ENCODE measurements around the gene BBS4. TPM values are rescaled to one million over a fixed set of nuclear protein-coding genes. Genes with fewer than 3 reads are reported as not detected.

Gene BBS4
- total and polyA plus RNA-seq, 2 donors (not counting 3 experiments of a cell fraction or from before 2014, with no cell fraction given): 6.8 to 7.5 TPM

DNA sequence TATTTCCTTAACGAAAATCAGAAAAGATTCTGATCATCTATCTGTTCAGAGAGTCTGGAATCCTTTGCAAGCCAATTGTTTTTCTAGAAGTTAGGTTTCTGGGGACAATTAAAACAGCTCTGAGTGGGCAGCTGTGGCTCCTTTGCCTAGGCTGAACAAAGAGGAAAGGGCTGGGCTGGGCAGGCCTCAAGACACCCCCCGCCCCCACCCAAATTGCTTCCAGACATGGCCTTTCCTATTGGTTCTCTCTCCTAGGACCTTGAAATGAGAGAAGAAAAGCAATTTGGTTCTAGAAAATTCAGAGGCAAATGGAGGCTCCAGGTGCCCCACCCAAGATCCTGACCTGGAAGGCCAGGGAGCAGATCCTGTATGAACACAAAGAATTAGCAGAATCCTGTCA, 99.8 kb downstream of the BBS4 start:
- H3K79me2 ChIP-seq (ENCODE audit: control insufficient read depth, insufficient read depth, low read length): peaks cover 19% of the 10 kb centered on the region
- no peak overlapping the region for H3K4me2 ChIP-seq (ENCODE audit: insufficient read depth, low read length)
- no peak for TF ChIP-seq JUN (IDR thresholded peaks at IDR 0.05; ENCODE audit: borderline replicate concordance, insufficient read depth, insufficient read length, low read depth)
- no peak for TF ChIP-seq MYC (IDR thresholded peaks at IDR 0.05; ENCODE audit: low read depth, low read length)
- no peak for TF ChIP-seq POLR2AphosphoS5 (IDR thresholded peaks at IDR 0.05; ENCODE audit: insufficient read depth, low read depth, low read length)
- no peak for TF ChIP-seq MAX (IDR thresholded peaks at IDR 0.05; ENCODE audit: insufficient read depth, insufficient read length)
- TF ChIP-seq POLR2A (IDR thresholded peaks at IDR 0.05; ENCODE audit: low read depth, low read length): no peak
- no peak for TF ChIP-seq CTCF (IDR thresholded peaks at IDR 0.05; ENCODE audit: extremely low read depth in 1 of 2, insufficient read depth in 1 of 2, low read depth in 1 of 2, low read length in 2 of 2)
- TF ChIP-seq GATA2 (IDR thresholded peaks at IDR 0.05; ENCODE audit: insufficient read depth, insufficient read length, low read depth, low read length): no peak
- TF ChIP-seq EZH2 (IDR thresholded peaks at IDR 0.05; ENCODE audit: borderline replicate concordance, low read depth, low read length, severe bottlenecking): no peak
- TF ChIP-seq FOS (IDR thresholded peaks at IDR 0.05; ENCODE audit: borderline replicate concordance, insufficient read depth, low read length): no peak
- peaks cover 19 to 31% of the 10 kb centered on the region in 2 experiments for H3K27me3 ChIP-seq (ENCODE audit: control insufficient read depth in 2 of 2, insufficient read depth in 2 of 2, low read length in 2 of 2)
- H3K36me3 ChIP-seq (ENCODE audit: control insufficient read depth in 2 of 2, extremely low read depth in 1 of 2, insufficient read depth in 2 of 2, low read length in 2 of 2): no peaks in the 10 kb centered on the region
- no peak for FAIRE-seq
- DNase-seq (ENCODE audit: low read depth, low spot score): no peak
- H3K4me1 ChIP-seq (ENCODE audit: control insufficient read depth, extremely low read depth, insufficient read depth, low read length): peaks cover 10% of the 10 kb centered on the region
- H3K9me3 ChIP-seq (replicated peaks; ENCODE audit: control insufficient read depth, insufficient read depth, low read length): no peaks in the 10 kb centered on the region
- ChIA-PET CTCF (interaction anchor here (0.9 to 1.1 kb wide), 3 partner anchors 64 to 296 kb away, joined by 3 to 6 read pairs (median 4); no protein-coding TSS in a partner anchor), POLR2A (no interaction called here)
- BruUV-seq (replicated peaks): no TSS peak
- no peak overlapping the region for H2AFZ ChIP-seq (ENCODE audit: low read depth, low read length)
- no peak overlapping the region for H3K4me3 ChIP-seq (replicated peaks in 1 of 3; ENCODE audit: insufficient read depth in 1 of 3, low read depth in 1 of 3, low read length in 3 of 3)
- no peak overlapping the region for H3K27ac ChIP-seq (ENCODE audit: insufficient read depth, low read depth, low read length)
- H3K9ac ChIP-seq (replicated peaks; ENCODE audit: extremely low read depth, insufficient read depth, low read length): no peak overlapping the region
- no peaks in the 10 kb centered on the region for H4K20me1 ChIP-seq (replicated peaks; ENCODE audit: control insufficient read depth, extremely low read depth, insufficient read depth, low read length)
- intact Hi-C loops (cut with micrococcal nuclease): loop anchor here (2.0 to 10.0 kb wide), 2 partner anchors 487 to 849 kb away; partner anchors contain the start of gene NPTN
- dilution Hi-C loops (cut with MboI; ENCODE audit: extremely low pct_ligation_motif_present, low sequenced_read_pairs): no loop called here
- no peaks in the 10 kb centered on the region for H3K9me1 ChIP-seq (replicated peaks; ENCODE audit: control insufficient read depth, extremely low read depth, insufficient read depth, low read length)
